NOMO-1 treated with DMSO at 0.1 percent for 48 hours (cell line): Measurements from ENCODE around the gene RSPO4.
A peak's percentile ranks its signal among the peaks of the same experiment; 100 is the strongest.

Source experiments
- DNase-seq: peaks from one replicate; lab custom pipeline; 2025; ENCODE audit not compliant: unreplicated experiment; lab: John Stamatoyannopoulos, UW

The RSPO4 gene

GRCh38 chr20:944774-945410, 57.2 kb downstream of the RSPO4 start:
- DNase-seq: no peak

DNA sequence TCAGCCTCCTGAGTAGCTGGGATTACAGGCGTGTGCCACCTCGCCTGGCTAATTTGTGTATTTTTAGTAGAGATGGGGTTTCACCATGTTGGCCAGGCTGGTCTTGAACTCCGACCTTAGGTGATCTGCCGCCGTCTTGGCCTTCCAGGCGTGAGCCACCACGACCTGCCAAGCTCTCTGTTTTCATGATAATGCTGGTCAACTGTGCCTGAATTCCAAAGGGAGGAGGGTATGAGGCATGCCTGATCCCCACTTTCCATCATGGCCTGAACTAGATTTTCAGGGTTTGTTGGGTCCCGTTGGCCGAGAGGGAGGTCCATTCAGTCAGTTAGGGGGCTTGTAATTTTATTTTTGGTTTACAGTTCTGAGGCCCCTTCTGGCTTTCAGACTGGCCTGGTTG, 58.0 kb downstream of the RSPO4 start:
- DNase-seq: no peak

GRCh38 chr20:942611-943010, 59.5 kb downstream of the RSPO4 start:
- DNase-seq: no peak

- DNase-seq: no peak
Measured at GRCh38 chr20:940926-941325, 61.2 kb downstream of the RSPO4 start.

GRCh38 chr20:939606-940005, 62.5 kb downstream of the RSPO4 start:
- DNase-seq: no peak

GRCh38 chr20:934186-934840, 67.8 kb downstream of the RSPO4 start:
- no peak for DNase-seq

GRCh38 chr20:933029-933428, 69.1 kb downstream of the RSPO4 start:
- DNase-seq: no peak

- DNase-seq: no peak
Measured at GRCh38 chr20:931401-931800, 70.7 kb downstream of the RSPO4 start.

DNA sequence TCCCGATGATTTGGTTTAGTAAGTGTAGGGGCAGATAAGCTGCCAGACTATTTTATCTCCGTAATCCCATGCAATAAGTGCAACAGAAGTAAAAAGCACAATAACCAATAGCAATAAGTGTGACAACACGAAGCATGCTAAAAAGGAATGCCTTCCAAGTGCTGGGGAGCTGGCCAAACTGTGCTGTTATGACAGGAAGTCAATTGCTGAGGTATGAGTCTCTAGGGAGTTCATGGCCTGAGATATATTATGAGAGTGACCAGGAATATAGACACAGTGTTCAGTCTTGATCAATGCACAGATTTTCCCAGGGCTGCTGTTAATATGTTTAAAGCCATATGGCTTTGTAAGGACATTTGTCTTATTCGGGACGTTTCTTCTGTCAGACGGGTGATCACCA, 75.4 kb downstream of the RSPO4 start:
- DNase-seq: no peak

GRCh38 chr20:925516-925915, 76.6 kb downstream of the RSPO4 start:
- no peak for DNase-seq

DNA sequence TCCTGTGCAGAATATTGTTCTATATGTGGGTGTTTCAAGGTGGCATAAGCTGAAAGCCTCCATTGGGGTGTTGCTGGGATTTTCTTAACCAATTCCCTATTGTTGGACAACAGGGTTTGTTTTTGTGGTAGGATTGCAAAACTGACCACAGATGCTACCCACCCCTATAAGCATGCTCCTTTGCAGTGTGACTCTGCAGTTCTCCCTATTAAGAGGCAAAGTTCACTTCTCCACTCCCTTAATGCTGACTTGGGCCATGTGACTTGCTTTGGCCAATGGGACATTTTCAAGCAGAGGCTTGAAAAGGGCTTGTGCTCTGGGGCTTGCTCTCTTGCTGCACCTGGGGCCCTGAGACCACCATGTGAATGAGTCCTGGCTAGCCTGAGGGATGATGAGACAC, 77.5 kb downstream of the RSPO4 start:
- DNase-seq: peak; percentile 85

GRCh38 chr20:922781-923180, 79.3 kb downstream of the RSPO4 start:
- DNase-seq: no peak

DNA sequence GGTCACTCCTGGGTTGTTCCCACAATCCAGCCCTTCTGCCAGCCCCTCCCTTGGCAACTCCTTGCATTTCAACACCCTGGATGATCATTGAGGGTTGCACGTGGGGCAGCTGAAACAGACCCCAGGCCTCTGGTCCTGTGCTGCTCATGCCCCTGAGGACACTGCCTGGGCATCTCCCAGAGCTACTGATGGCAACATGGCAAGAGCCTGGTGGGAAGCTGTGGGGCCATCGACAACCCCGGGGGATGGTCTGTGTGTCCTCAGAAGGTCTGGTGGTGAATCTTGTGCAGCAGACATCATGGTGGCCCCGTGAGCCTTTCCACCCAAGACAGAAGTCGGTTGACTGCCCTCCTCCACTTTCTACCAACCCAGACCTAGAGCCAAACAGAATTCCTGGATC, 81.0 kb downstream of the RSPO4 start:
- DNase-seq: no peak

- no peak for DNase-seq
Measured at GRCh38 chr20:920311-920710, 81.8 kb downstream of the RSPO4 start.

- no peak for DNase-seq
Measured at GRCh38 chr20:919491-919916, 82.6 kb downstream of the RSPO4 start.

DNA sequence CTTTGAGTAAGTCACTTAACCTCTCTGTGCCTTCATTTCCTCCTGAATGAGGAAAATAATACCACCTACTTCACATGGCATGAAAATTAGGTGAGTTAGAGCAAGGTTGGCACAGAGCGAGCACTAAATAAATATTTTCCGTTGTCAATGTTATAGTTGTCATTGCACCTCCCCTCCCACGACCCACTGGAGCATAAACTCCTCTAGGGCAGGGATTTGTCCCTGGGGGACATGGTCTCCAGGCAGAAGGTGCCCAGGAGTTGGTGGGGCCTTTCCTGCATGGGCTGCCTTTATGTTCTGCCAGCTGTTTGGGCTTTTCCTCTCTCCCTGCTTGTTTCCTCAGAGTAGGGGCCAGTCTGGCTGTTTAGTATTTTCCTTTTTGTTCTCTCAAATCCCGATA, 84.7 kb downstream of the RSPO4 start:
- DNase-seq: no peak

DNA sequence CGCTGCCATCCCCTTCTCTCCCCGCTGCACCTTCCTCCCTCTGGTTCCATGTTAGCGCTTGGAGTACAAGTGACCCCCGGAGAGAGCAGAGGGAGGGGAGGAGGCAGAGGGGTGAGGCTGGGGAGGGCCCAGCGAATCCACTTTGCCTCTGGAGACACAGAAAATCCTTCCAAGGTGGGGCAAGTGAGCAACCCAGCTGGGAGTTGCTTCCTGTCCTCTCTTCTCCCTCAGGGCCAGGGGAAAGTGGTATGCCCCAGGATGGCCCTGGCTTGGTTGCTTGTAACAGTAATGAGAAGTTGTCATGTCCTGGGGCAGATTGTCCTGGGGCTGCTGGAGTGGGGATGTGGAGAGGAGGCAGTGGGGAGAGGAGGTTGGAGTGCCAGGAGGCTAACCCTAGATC, 85.3 kb downstream of the RSPO4 start:
- DNase-seq: no peak

DNA sequence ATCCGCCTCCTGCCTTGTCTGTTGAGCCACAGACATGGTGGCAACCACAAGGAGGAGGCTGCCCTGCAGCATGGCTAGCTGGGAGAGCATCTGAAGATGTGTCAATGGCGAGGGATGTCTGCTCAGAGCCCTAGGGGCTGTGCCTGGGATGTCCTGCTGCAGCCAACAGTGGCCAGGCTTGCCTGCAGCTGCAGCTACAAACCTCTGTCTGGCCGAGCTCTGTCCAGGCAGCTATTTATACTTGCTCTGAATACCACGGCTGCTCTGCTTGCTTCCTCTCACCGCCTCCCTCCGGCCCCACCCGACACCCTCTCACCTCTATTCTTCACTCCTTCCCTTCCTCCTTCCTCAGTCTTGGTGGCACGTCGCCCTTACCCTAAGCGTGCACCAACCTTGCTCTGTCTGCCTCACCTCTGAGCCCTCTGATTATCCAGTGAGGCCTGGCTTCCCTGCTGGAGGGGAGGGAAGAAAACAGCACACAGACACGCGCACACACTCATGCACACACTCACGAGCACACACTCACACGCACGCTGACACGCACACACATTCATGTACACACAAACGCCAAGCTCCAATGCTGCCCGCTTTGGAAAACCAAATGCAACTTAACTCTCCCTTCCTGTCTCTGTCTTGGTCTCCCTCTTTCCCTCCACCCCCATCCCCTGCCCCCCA, 85.8 kb downstream of the RSPO4 start, which contains the start of gene ANGPT4:
ANGPT4 (minus strand) TSS at position 210 of the 675 bp plus-strand sequence; CDS start at position 90, 120 bp downstream.
- peak; percentile 22 for DNase-seq

DNA sequence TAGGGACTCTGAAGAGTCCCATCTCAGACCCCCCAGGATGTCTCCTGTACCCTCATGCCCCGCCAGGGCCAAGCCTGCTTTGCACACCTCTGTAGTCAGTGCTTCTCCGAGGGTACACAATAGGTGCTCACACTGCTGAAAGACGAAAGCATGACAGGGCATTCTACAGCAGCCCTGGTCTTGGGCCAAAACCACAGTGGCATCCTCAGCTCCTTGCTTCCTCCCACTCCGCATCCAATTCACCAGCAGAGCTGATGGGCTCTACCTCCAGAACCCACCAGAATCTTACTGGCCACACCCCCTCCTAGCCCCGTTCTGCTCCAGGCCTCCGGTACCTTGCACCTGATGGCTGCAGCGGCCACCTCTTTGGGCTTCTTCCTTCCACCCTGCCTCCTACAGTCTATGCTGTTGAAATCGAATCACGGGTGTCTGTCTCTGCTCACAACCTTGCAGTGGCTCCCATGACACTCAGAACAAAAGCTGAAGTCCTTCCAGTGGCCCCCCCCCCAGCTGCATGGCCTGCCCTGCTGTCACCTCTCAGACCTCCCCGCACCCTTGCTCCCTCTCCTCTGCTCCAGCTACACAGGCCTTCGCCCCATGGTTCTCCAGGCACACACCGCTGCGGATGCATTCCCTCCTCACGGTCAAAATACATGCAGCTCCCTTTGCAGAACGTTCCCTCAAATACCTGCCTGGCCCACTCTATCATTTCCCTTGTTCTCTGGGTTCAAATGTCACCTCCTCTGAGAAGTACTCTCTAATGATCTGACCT, 87.2 kb downstream of the RSPO4 start:
- DNase-seq: no peak

- no peak for DNase-seq
Measured at GRCh38 chr20:913306-913849, 88.7 kb downstream of the RSPO4 start.

DNA sequence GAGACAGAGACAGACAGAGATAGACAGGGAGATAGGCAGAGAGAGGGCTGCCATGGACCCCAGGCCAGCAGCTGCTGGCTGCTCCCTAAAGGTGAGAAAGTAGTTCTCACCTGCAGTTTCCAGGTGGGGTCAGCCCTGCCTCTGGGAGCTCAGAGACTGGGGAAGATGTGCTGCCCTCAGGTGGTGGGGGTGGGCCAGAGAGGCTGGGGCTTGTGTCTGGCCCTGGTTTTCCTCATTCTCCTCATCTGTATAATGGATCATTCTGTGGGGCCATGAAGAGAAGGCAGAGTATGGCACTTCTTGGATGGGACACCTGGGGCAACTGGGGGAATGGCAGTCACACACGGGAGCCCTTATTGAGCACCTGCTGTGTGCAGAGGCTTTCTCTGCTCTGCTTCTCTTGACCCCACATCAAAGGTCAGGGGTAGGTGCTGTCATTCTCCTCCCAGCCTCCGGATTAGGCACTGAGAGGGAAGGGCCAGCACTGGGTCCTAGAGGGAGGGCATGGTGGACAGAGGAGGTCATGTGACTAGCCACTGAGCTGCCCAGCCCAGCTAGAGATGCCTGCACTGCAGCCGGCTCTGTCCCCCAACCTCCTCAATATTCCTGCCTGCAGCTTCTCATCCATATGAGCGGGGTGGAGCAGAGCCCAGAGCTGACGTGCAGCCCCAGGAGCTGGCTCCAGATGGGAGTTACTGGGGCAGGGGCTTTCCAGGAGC, 90.1 kb downstream of the RSPO4 start:
- DNase-seq: no peak
